HCT116 (cell line): ENCODE data around the gene MIR17HG. TPM values are rescaled to one million over a fixed set of nuclear protein-coding genes. Genes with fewer than 3 reads are reported as not detected.

ENCODE experiments used
- ATAC-seq: fragments of 200-7000 bp; cut with Tn5 transposase; 2 replicates; pipeline ENCODE4 v1.9.1; 2020; ENCODE audit warnings: mild to moderate bottlenecking, moderate library complexity
- BruUV-seq: library from RNA; stranded (reverse); fragments of 400-500 nt; replicated peaks from 2 replicates; lab custom pipeline; 2021; lab: Mats Ljungman, UMichigan
- CTCF ChIA-PET: fragments of 300-600 bp; sonication (Branson Sonifier 250); formaldehyde crosslinking; loops from one replicate; lab custom pipeline; 2021; ENCODE audit warnings: antibody characterized with exemption; lab: Charles Lee
- POLR2A ChIA-PET: fragments of 300-600, 350-600 bp; sonication (Branson Sonifier 250); formaldehyde crosslinking; loops from one replicate; lab custom pipeline; 2021; ENCODE audit warnings: antibody characterized with exemption; lab: Charles Lee
- RAD21 ChIA-PET, 2 experiments: fragments of 300-600 bp; sonication (Branson Sonifier 250); formaldehyde crosslinking; loops; one replicate each; lab custom pipeline; 2023; ENCODE audit warnings: low total read pairs in 2 of 2; ENCODE audit not compliant: uncharacterized antibody in 2 of 2, unreplicated experiment in 2 of 2, low non-redundant PET in 1 of 2; lab: Charles Lee
- DNase-seq: peaks from one replicate; pipeline ENCODE4 v3.0.0-alpha.2; 2010; ENCODE audit warnings: low read depth, low spot score
- H2AFZ ChIP-seq: fragments of 200-600 bp; shearing (Covaris generic), sonication (generic); 2 replicates; pipeline ENCODE4 v1.6.1; 2017; ENCODE audit warnings: low read depth, mixed run types, mixed read lengths, antibody characterized with exemption, low read length; ENCODE audit not compliant: poor library complexity, severe bottlenecking
- H3K27ac ChIP-seq: 2 replicates; pipeline ENCODE4 v1.5.1; 2012; ENCODE audit warnings: low read depth, low read length
- H3K27me3 ChIP-seq: fragments of 200-600 bp; sonication (generic); 2 replicates; pipeline ENCODE4 v1.6.1; 2016; ENCODE audit warnings: mixed run types, low read length, mixed read lengths; ENCODE audit not compliant: insufficient read depth
- H3K36me3 ChIP-seq, 2 experiments: fragments of 200-500 bp in 1 of 2; fragments of 200-600 bp in 1 of 2; sonication (Bioruptor generic) in 1 of 2; sonication (generic) in 1 of 2; 2 replicates each; pipeline versions ENCODE4 v1.5.1 to v1.6.1; 2014 to 2016; ENCODE audit warnings: low read length in 2 of 2, inconsistent platforms in 1 of 2, mixed read lengths in 1 of 2, mixed run types in 1 of 2; ENCODE audit not compliant: insufficient read depth in 2 of 2, control insufficient read depth in 1 of 2
- H3K4me1 ChIP-seq, 2 experiments: fragments of 200-600 bp in 1 of 2; sonication (generic) in 1 of 2; 2 replicates each; pipeline versions ENCODE4 v1.5.1 to v1.6.1; 2012 to 2017; ENCODE audit warnings: low read length in 2 of 2, inconsistent platforms in 1 of 2, mild to moderate bottlenecking in 1 of 2, mixed read lengths in 1 of 2, mixed run types in 1 of 2, moderate library complexity in 1 of 2; ENCODE audit not compliant: insufficient read depth in 2 of 2, control insufficient read depth in 1 of 2
- H3K4me2 ChIP-seq: fragments of 200-600 bp; sonication (generic); 2 replicates; pipeline ENCODE4 v1.6.1; 2017; ENCODE audit warnings: mixed run types, low read length, mixed read lengths
- H3K4me3 ChIP-seq, 2 experiments: fragments of 200-600 bp in 1 of 2; sonication (generic) in 1 of 2; replicated peaks in 1 of 2; 2 replicates each; pipeline ENCODE4 v1.5.1; 2011 to 2016; ENCODE audit warnings: low read length in 2 of 2, control low read depth in 1 of 2, low read depth in 1 of 2, mild to moderate bottlenecking in 1 of 2, mixed read lengths in 1 of 2, mixed run types in 1 of 2
- H3K79me2 ChIP-seq: fragments of 200-600 bp; sonication (generic); 2 replicates; pipeline ENCODE4 v1.6.1; 2017; ENCODE audit warnings: mild to moderate bottlenecking, mixed run types, low read length, moderate library complexity, mixed read lengths; ENCODE audit not compliant: insufficient read depth
- H3K9ac ChIP-seq: fragments of 200-600 bp; sonication (generic); 2 replicates; pipeline ENCODE4 v1.6.1; 2016; ENCODE audit warnings: low read length, mixed read lengths
- H3K9me2 ChIP-seq: fragments of 200-600 bp; sonication (generic), shearing (Covaris generic); 2 replicates; pipeline ENCODE4 v1.6.1; 2017; ENCODE audit warnings: mixed run types, mild to moderate bottlenecking, moderate library complexity; ENCODE audit not compliant: insufficient read depth
- H3K9me3 ChIP-seq, 2 experiments: fragments of 200-500 bp in 1 of 2; fragments of 200-600 bp in 1 of 2; sonication (Bioruptor generic) in 1 of 2; sonication (generic) in 1 of 2; 2 replicates each; pipeline ENCODE4 v1.6.1; 2014 to 2017; ENCODE audit warnings: low read length in 2 of 2, mixed read lengths in 2 of 2, inconsistent platforms in 1 of 2, low read depth in 1 of 2, mild to moderate bottlenecking in 1 of 2, mixed run types in 1 of 2, moderate library complexity in 1 of 2; ENCODE audit not compliant: control insufficient read depth in 1 of 2, insufficient read depth in 1 of 2
- H4K20me1 ChIP-seq: fragments of 200-600 bp; sonication (generic), shearing (Covaris generic); 2 replicates; pipeline ENCODE4 v1.6.1; 2017; ENCODE audit warnings: mixed run types, mild to moderate bottlenecking, moderate library complexity; ENCODE audit not compliant: insufficient read depth
- EZH2phosphoT487 ChIP-seq: fragments of 200-600 bp; IDR thresholded peaks from 2 replicates; pipeline ENCODE4 v1.6.1; 2018; ENCODE audit warnings: antibody characterized with exemption, borderline replicate concordance
- FOSL1 ChIP-seq: IDR thresholded peaks from 2 replicates; pipeline ENCODE4 v1.6.1; 2012; ENCODE audit warnings: low read depth
- JUND ChIP-seq: IDR thresholded peaks from 2 replicates; pipeline ENCODE4 v1.6.1; 2012
- POLR2A ChIP-seq: IDR thresholded peaks from 2 replicates; pipeline ENCODE4 v1.7.0; 2011; ENCODE audit warnings: borderline replicate concordance; ENCODE audit not compliant: insufficient read depth, insufficient read length; ENCODE audit errors: extremely low read depth
- POLR2AphosphoS5 ChIP-seq: IDR thresholded peaks from 2 replicates; pipeline ENCODE4 v1.6.1; 2011; ENCODE audit warnings: mild to moderate bottlenecking, low read depth, low read length, moderate library complexity
- RAD21 ChIP-seq: IDR thresholded peaks from 2 replicates; pipeline ENCODE4 v1.6.1; 2012; ENCODE audit warnings: low read depth, mild to moderate bottlenecking
- REST ChIP-seq: IDR thresholded peaks from 2 replicates; pipeline ENCODE4 v1.6.1; 2012; ENCODE audit warnings: low read depth
- SIN3A ChIP-seq: IDR thresholded peaks from 2 replicates; pipeline ENCODE4 v1.6.1; 2012; ENCODE audit warnings: low read depth
- SP1 ChIP-seq: IDR thresholded peaks from 2 replicates; pipeline ENCODE4 v1.6.1; 2012; ENCODE audit warnings: low read depth
- SRF ChIP-seq: IDR thresholded peaks from 2 replicates; pipeline ENCODE4 v1.6.1; 2012; ENCODE audit warnings: low read depth
- YY1 ChIP-seq: IDR thresholded peaks from 2 replicates; pipeline ENCODE4 v1.6.1; 2011; ENCODE audit warnings: low read length, low read depth, moderate library complexity, mild to moderate bottlenecking; ENCODE audit not compliant: insufficient replicate concordance; ENCODE audit errors: extremely low read depth
- ZFX ChIP-seq: fragments of 450-650 bp; IDR thresholded peaks from 2 replicates; pipeline ENCODE4 v1.6.1; 2017
- ZNF274 ChIP-seq: fragments of 200-500 bp; sonication (Bioruptor generic); IDR thresholded peaks from 2 replicates; pipeline ENCODE4 v1.6.1; 2014; ENCODE audit warnings: mild to moderate bottlenecking, low read depth, low read length, inconsistent platforms
- intact Hi-C: fragments of 100-400 bp; cut with micrococcal nuclease; formaldehyde crosslinking; loops from 2 replicates; pipeline ENCODE4 v1.10.0; 2022
- total RNA-seq: library from RNA; stranded (reverse); gene quantifications from one replicate; pipeline ENCODE4 v1.2.1, GENCODE V29; 2021; ENCODE audit not compliant: unreplicated experiment
- TF ChIP-seq, protein P1 (sequence below): IDR thresholded peaks from 2 replicates; pipeline ENCODE4 v1.6.1; 2011; ENCODE audit warnings: mild to moderate bottlenecking, low read length, moderate library complexity; ENCODE audit not compliant: insufficient replicate concordance; ENCODE audit errors: extremely low read depth

Gene MIR17HG
- total RNA-seq, 1 experiment from 2014 or later = 10.3 TPM

- DNase-seq (no peak), ATAC-seq (no peak)
- Histone ChIP-seq H3K4me1 (no peaks in the 10 kb centered on the region), H4K20me1 (no peaks in the 10 kb centered on the region), H3K9me2 (no peaks in the 10 kb centered on the region), H3K9me3 (no peaks in the 10 kb centered on the region), H3K4me2 (no peak overlapping the region), H3K9ac (no peak overlapping the region), H2AFZ (no peak overlapping the region), H3K36me3 (no peaks in the 10 kb centered on the region), H3K27ac (no peak overlapping the region), H3K79me2 (no peaks in the 10 kb centered on the region), H3K27me3 (no peaks in the 10 kb centered on the region), H3K4me3 (no peak overlapping the region)
- ChIA-PET POLR2A (no interaction called here), RAD21 (no interaction called here), CTCF (no interaction called here)
- no TSS peak for BruUV-seq
- intact Hi-C loops = no loop called here
- TF ChIP-seq ZNF274 (no peak), JUND (no peak), YY1 (no peak), RAD21 (no peak), POLR2AphosphoS5 (no peak), ZFX (no peak), FOSL1 (no peak)
Observed at GRCh38 chr13:91305652-91306051, 41.8 kb upstream of the MIR17HG start.

- ATAC-seq = no peak
Observed at GRCh38 chr13:91307887-91308286, 39.6 kb upstream of the MIR17HG start.

More at GRCh38 chr13:91307887-91308286, 39.6 kb upstream of the MIR17HG start:
- H3K9me3 ChIP-seq = no peaks in the 10 kb centered on the region
- no peak overlapping the region for H3K4me2 ChIP-seq
- no peak overlapping the region for H2AFZ ChIP-seq
- CTCF ChIA-PET = interaction anchor here (0.5 to 0.8 kb wide), 2 partner anchors 13 to 120 kb away, joined by 3 read pairs; no protein-coding TSS in a partner anchor
- no peak for DNase-seq
- no peaks in the 10 kb centered on the region for H3K27me3 ChIP-seq
- H4K20me1 ChIP-seq = no peaks in the 10 kb centered on the region
- H3K36me3 ChIP-seq = no peaks in the 10 kb centered on the region
- intact Hi-C loops = no loop called here
- RAD21 ChIA-PET = no interaction called here
- POLR2A ChIA-PET = no interaction called here
- H3K9ac ChIP-seq = no peak overlapping the region
- no peak overlapping the region for H3K27ac ChIP-seq
- no peaks in the 10 kb centered on the region for H3K9me2 ChIP-seq
- no peaks in the 10 kb centered on the region for H3K4me1 ChIP-seq
- TF ChIP-seq JUND (no peak), ZNF274 (no peak), FOSL1 (no peak), REST (no peak), SP1 (no peak), EZH2phosphoT487 (no peak), POLR2AphosphoS5 (no peak), SIN3A (no peak), ZFX (no peak), POLR2A (no peak), SRF (no peak), RAD21 (no peak)
- TF ChIP-seq, protein P1, sequence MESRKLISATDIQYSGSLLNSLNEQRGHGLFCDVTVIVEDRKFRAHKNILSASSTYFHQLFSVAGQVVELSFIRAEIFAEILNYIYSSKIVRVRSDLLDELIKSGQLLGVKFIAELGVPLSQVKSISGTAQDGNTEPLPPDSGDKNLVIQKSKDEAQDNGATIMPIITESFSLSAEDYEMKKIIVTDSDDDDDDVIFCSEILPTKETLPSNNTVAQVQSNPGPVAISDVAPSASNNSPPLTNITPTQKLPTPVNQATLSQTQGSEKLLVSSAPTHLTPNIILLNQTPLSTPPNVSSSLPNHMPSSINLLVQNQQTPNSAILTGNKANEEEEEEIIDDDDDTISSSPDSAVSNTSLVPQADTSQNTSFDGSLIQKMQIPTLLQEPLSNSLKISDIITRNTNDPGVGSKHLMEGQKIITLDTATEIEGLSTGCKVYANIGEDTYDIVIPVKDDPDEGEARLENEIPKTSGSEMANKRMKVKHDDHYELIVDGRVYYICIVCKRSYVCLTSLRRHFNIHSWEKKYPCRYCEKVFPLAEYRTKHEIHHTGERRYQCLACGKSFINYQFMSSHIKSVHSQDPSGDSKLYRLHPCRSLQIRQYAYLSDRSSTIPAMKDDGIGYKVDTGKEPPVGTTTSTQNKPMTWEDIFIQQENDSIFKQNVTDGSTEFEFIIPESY = no peak
- no peak overlapping the region for H3K4me3 ChIP-seq
- no TSS peak for BruUV-seq
- no peaks in the 10 kb centered on the region for H3K79me2 ChIP-seq
